GM23338 (cell line): ENCODE data around the gene STOX1. TPM values are rescaled to one million over a fixed set of nuclear protein-coding genes. Genes with fewer than 3 reads are reported as not detected.
"Not testable (repeated sequence)": the region's sequence is repeated elsewhere in the genome, so short reads cannot be mapped to it uniquely, and the experiment has no call there.

Experiments
- ATAC-seq: fragments of 200-7000 bp; cut with Tn5 transposase; 3 replicates; pipeline ENCODE4 v1.9.1; 2020
- DNase-seq: peaks from one replicate; pipeline ENCODE4 v3.0.0-alpha.2; 2015; ENCODE audit warnings: low spot score
- H2AFZ ChIP-seq: fragments of 200-600 bp; sonication (generic); 2 replicates; pipeline ENCODE4 v1.8.0; 2016; ENCODE audit warnings: antibody characterized with exemption, mild to moderate bottlenecking, moderate library complexity
- H3F3A ChIP-seq: fragments of 200-600 bp; sonication (generic); replicated peaks from 2 replicates; pipeline ENCODE4 v1.8.0; 2017; ENCODE audit warnings: antibody characterized with exemption, mixed run types, low read depth
- H3K27ac ChIP-seq: fragments of 200-600 bp; sonication (generic); 2 replicates; pipeline ENCODE4 v1.6.1; 2016; ENCODE audit warnings: low read depth
- H3K27me3 ChIP-seq: fragments of 200-600 bp; sonication (generic); 2 replicates; pipeline ENCODE4 v1.8.0; 2016; ENCODE audit warnings: mild to moderate bottlenecking, mixed run types, moderate library complexity; ENCODE audit not compliant: insufficient read depth
- H3K36me3 ChIP-seq: fragments of 200-600 bp; sonication (generic); 2 replicates; pipeline ENCODE4 v1.8.0; 2016; ENCODE audit warnings: mild to moderate bottlenecking; ENCODE audit not compliant: insufficient read depth
- H3K4me1 ChIP-seq: fragments of 200-600 bp; sonication (generic); 2 replicates; pipeline ENCODE4 v1.8.0; 2016; ENCODE audit warnings: mild to moderate bottlenecking, moderate library complexity; ENCODE audit not compliant: insufficient read depth
- H3K4me2 ChIP-seq: fragments of 200-600 bp; sonication (generic); 2 replicates; pipeline ENCODE4 v1.7.1; 2017; ENCODE audit warnings: mixed run types
- H3K4me3 ChIP-seq: fragments of 200-600 bp; sonication (generic); 2 replicates; pipeline ENCODE4 v1.6.1; 2016; ENCODE audit warnings: mixed run types
- H3K79me2 ChIP-seq: fragments of 200-600 bp; sonication (generic); replicated peaks from 2 replicates; pipeline ENCODE4 v1.8.0; 2017; ENCODE audit warnings: mild to moderate bottlenecking; ENCODE audit not compliant: insufficient read depth
- H3K9me2 ChIP-seq: fragments of 200-600 bp; sonication (generic); 2 replicates; pipeline ENCODE4 v1.8.0; 2017; ENCODE audit not compliant: insufficient read depth
- H4K20me1 ChIP-seq: fragments of 200-600 bp; sonication (generic); replicated peaks from 2 replicates; pipeline ENCODE4 v1.8.0; 2017; ENCODE audit warnings: mild to moderate bottlenecking; ENCODE audit not compliant: insufficient read depth
- H3K27ac Mint-ChIP-seq: 2 replicates; pipeline ENCODE4 v1.8.0; 2020; ENCODE audit warnings: inconsistent platforms, mild to moderate bottlenecking, moderate library complexity, mixed read lengths
- H3K27me3 Mint-ChIP-seq: 3 replicates; pipeline ENCODE4 v1.8.0; 2022; ENCODE audit warnings: low read depth, mild to moderate bottlenecking, moderate library complexity, mixed read lengths, inconsistent platforms; ENCODE audit not compliant: insufficient read depth, poor library complexity
- H3K36me3 Mint-ChIP-seq: 3 replicates; pipeline ENCODE4 v1.8.0; 2021; ENCODE audit warnings: low read depth, mild to moderate bottlenecking, inconsistent platforms, moderate library complexity, mixed read lengths
- H3K4me1 Mint-ChIP-seq: 3 replicates; pipeline ENCODE4 v1.8.0; 2020; ENCODE audit warnings: mild to moderate bottlenecking, inconsistent platforms, mixed read lengths
- H3K4me3 Mint-ChIP-seq: 3 replicates; pipeline ENCODE4 v1.8.0; 2021; ENCODE audit warnings: moderate library complexity, mild to moderate bottlenecking, inconsistent platforms, mixed read lengths
- H3K9me3 Mint-ChIP-seq: 3 replicates; pipeline ENCODE4 v1.8.0; 2020; ENCODE audit warnings: moderate library complexity, mild to moderate bottlenecking, inconsistent platforms, mixed read lengths
- EZH2phosphoT487 ChIP-seq: fragments of 200-600 bp; sonication (generic); IDR thresholded peaks from one replicate; pipeline ENCODE4 v1.8.1; 2018; ENCODE audit warnings: antibody characterized with exemption; ENCODE audit not compliant: unreplicated experiment
- NANOG ChIP-seq: IDR thresholded peaks from 2 replicates; pipeline ENCODE4 v1.6.1; 2016; ENCODE audit warnings: antibody characterized with exemption, borderline replicate concordance
- POLR2AphosphoS5 ChIP-seq: IDR thresholded peaks from 2 replicates; pipeline ENCODE4 v1.6.1; 2016; ENCODE audit warnings: antibody characterized with exemption, low read depth
- ZNF331 ChIP-seq: fragments of 250-450 bp; sonication (Bioruptor Pico); IDR thresholded peaks from 2 replicates; pipeline ENCODE4 v1.5.0; 2020; ENCODE audit warnings: low read depth, mild to moderate bottlenecking, moderate library complexity
- polyA plus RNA-seq: library from polyadenylated mRNA; unstranded; fragments of >200 nt; fragmentation: Nextera tagmentation; extraction: Ambion mirVana; gene quantifications from 2 replicates; pipeline ENCODE4 v1.2.1, GENCODE V29; 2016
- total RNA-seq: library from RNA; depleted of rRNA; stranded (reverse); fragments of >200 nt; shearing (Covaris generic); gene quantifications from 2 replicates; pipeline ENCODE4 v1.2.3, GENCODE V29; 2014
- TF ChIP-seq, protein P1 (sequence below), 2 experiments: fragments of 200-600 bp in 1 of 2; sonication (generic) in 1 of 2; conservative IDR thresholded peaks; 2 replicates each; pipeline versions ENCODE4 v1.5.1 to v1.6.1; 2016 to 2017; ENCODE audit warnings: antibody characterized with exemption in 2 of 2, low read depth in 2 of 2, mild to moderate bottlenecking in 2 of 2, moderate library complexity in 1 of 2
- TF ChIP-seq, protein P2 (sequence below): IDR thresholded peaks from 2 replicates; pipeline ENCODE4 v1.6.1; 2016; ENCODE audit warnings: antibody characterized with exemption

STOX1 gene
- total and polyA plus RNA-seq, 2 experiments from 2014 or later: 1.6 to 2.2 TPM

DNA sequence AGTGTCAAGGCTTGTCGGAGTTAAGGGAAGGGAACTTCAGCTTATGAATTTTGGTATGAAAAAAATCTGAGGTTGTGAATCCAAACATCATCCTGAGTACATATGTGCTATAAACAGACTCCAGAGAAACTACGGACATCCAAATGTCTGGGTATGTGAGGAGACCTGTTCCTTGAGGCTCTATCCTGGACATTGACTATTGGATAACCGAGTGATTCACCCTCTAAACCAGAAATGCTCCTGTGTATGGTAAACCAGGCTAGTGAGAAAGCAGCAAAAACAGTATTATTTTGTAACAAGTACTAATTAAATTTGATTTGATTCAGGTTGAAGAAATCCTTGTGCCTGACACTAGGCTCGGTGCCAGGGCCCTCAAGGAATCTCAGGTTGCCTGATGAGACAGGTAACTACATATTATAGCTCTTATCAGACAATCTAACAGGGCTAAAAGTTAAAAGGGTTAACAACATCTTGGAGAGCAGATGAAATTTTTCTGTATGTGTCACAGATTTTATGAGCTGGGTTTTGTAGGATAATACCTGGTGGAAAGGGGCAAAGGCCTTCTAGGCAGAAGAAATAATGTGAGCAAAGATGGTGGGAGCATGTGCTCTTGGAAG lies 10.4 kb upstream of the STOX1 start (continued):
- TF ChIP-seq, protein P1, sequence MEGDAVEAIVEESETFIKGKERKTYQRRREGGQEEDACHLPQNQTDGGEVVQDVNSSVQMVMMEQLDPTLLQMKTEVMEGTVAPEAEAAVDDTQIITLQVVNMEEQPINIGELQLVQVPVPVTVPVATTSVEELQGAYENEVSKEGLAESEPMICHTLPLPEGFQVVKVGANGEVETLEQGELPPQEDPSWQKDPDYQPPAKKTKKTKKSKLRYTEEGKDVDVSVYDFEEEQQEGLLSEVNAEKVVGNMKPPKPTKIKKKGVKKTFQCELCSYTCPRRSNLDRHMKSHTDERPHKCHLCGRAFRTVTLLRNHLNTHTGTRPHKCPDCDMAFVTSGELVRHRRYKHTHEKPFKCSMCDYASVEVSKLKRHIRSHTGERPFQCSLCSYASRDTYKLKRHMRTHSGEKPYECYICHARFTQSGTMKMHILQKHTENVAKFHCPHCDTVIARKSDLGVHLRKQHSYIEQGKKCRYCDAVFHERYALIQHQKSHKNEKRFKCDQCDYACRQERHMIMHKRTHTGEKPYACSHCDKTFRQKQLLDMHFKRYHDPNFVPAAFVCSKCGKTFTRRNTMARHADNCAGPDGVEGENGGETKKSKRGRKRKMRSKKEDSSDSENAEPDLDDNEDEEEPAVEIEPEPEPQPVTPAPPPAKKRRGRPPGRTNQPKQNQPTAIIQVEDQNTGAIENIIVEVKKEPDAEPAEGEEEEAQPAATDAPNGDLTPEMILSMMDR (conservative IDR thresholded peaks at IDR 0.05; ENCODE audit: low read depth in 2 of 2): no peak
- no peak for TF ChIP-seq ZNF331 (CRISPR knock-in tag)
- TF ChIP-seq, protein P2, sequence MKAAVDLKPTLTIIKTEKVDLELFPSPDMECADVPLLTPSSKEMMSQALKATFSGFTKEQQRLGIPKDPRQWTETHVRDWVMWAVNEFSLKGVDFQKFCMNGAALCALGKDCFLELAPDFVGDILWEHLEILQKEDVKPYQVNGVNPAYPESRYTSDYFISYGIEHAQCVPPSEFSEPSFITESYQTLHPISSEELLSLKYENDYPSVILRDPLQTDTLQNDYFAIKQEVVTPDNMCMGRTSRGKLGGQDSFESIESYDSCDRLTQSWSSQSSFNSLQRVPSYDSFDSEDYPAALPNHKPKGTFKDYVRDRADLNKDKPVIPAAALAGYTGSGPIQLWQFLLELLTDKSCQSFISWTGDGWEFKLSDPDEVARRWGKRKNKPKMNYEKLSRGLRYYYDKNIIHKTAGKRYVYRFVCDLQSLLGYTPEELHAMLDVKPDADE: no peak
- no peak for TF ChIP-seq EZH2phosphoT487
- TF ChIP-seq NANOG: no peak
- TF ChIP-seq POLR2AphosphoS5: no peak

DNA sequence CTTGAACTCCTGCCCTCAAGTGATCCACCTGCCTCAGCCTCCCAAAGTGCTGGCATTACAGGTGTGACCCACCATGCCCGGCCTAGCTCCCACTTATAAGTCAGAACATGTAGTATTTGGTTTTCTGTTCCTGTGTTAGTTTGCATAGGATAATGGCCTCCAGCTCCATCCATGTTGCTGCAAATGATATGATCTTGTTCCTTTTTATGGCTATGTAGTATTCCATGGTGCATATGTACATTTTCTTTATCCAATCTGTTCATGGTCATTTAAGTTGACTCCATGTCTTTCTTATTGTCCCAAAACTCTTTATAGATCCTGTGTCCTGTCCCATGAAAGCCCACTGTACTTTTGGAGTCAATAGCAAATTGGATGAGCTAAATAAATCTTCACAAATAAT lies 7.0 kb upstream of the STOX1 start:
- H3K27ac ChIP-seq, H2AFZ ChIP-seq, H3K9me2 ChIP-seq, H3K4me2 ChIP-seq, H3K27me3 ChIP-seq, H3K4me3 ChIP-seq, H3K4me1 Mint-ChIP-seq, H4K20me1 ChIP-seq, H3K4me3 Mint-ChIP-seq, H3K4me1 ChIP-seq, H3K79me2 ChIP-seq, H3K27me3 Mint-ChIP-seq, H3K36me3 Mint-ChIP-seq, DNase-seq, H3F3A ChIP-seq, H3K9me3 Mint-ChIP-seq, ATAC-seq, H3K27ac Mint-ChIP-seq, H3K36me3 ChIP-seq: not testable (repeated sequence)

DNA sequence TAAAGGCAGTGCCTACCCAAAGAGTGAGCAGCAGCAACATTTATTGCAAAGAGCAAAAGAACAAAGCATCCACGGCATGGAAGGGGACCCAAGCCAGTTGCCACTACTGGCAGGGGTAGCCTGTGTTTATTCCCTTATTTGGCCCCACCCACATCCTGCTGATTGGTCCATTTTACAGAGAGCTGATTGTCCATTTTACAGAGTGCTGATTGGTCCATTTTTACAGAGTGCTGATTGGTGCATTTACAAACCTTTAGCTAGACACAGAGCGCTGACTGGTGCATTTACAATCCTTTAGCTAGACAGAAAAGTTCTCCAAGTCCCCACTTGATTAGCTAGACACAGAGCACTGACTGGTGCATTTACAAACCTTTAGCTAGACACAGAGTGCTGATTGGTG lies 4.7 kb upstream of the STOX1 start:
- H3K4me1 ChIP-seq, H3K27ac Mint-ChIP-seq, ATAC-seq, H2AFZ ChIP-seq, H3K4me2 ChIP-seq, H3K36me3 Mint-ChIP-seq, H3K36me3 ChIP-seq, H3K27me3 ChIP-seq, H3K79me2 ChIP-seq, H3K27me3 Mint-ChIP-seq, H3K4me3 Mint-ChIP-seq, H4K20me1 ChIP-seq, H3K4me3 ChIP-seq, DNase-seq, H3K4me1 Mint-ChIP-seq, H3K9me2 ChIP-seq, H3K27ac ChIP-seq, H3K9me3 Mint-ChIP-seq, H3F3A ChIP-seq: not testable (repeated sequence)

DNA sequence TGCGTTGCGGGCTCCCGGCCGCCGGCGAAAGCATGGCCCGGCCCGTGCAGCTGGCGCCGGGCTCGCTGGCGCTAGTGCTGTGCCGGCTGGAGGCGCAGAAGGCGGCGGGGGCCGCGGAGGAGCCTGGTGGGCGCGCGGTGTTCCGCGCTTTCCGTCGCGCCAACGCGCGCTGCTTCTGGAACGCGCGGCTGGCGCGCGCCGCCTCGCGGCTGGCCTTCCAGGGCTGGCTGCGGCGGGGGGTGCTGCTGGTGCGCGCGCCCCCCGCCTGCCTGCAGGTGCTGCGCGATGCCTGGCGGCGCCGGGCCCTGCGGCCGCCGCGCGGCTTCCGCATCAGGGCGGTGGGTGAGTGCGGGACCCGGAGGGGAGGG lies 245 bp downstream of the STOX1 start:
- H3K9me2 ChIP-seq, H3K36me3 Mint-ChIP-seq, H3K27ac ChIP-seq, H3K4me1 ChIP-seq, DNase-seq, H2AFZ ChIP-seq, H3K4me3 Mint-ChIP-seq, H4K20me1 ChIP-seq, H3K9me3 Mint-ChIP-seq, H3K36me3 ChIP-seq, H3K4me1 Mint-ChIP-seq, H3K27ac Mint-ChIP-seq, H3K79me2 ChIP-seq: not testable (repeated sequence)
- peaks cover 18% of the 10 kb centered on the region for H3K27me3 Mint-ChIP-seq
- H3K4me2 ChIP-seq: peak overlapping the region; percentile 90; the same call in 1 of the 2 replicates
- peaks cover 34% of the 10 kb centered on the region for H3K27me3 ChIP-seq
- peak; percentile 26 for ATAC-seq
- H3K4me3 ChIP-seq: peak overlapping the region; percentile 92
- peaks cover 12% of the 10 kb centered on the region; the same call in 1 of the 2 replicates for H3F3A ChIP-seq

DNA sequence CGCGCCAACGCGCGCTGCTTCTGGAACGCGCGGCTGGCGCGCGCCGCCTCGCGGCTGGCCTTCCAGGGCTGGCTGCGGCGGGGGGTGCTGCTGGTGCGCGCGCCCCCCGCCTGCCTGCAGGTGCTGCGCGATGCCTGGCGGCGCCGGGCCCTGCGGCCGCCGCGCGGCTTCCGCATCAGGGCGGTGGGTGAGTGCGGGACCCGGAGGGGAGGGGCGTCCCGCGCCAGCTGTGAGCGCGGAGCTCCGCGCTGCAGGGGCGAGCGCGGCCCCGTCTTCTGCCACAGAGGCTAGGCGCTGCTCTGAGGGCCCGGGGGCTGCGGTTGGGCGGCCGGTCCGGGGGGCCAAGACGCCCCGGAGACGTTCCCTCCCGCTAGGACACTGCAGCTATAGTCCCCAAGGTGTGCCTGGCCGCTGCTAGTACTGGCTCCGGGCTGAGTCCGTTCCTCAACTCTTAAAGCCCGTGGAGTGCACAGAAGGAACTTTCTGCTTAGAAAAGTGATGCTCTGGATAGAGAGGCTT lies 811 bp downstream of the STOX1 start:
- Histone ChIP-seq H3K4me3 (peak overlapping the region; percentile 67), H3K4me2 (peak overlapping the region; percentile 87), H3K27me3 (peaks cover 34% of the 10 kb centered on the region), H2AFZ (peak overlapping the region; percentile 96), H3F3A (peaks cover 12% of the 10 kb centered on the region; the same call in 1 of the 2 replicates)
- not testable (repeated sequence) for H3K79me2 ChIP-seq, H3K4me1 ChIP-seq, H4K20me1 ChIP-seq, H3K9me3 Mint-ChIP-seq, H3K36me3 ChIP-seq, H3K36me3 Mint-ChIP-seq, H3K27ac ChIP-seq, H3K4me1 Mint-ChIP-seq, H3K9me2 ChIP-seq, H3K27ac Mint-ChIP-seq
- peak overlapping the region; percentile 65 for H3K4me3 Mint-ChIP-seq
- DNase-seq (peak; percentile 43), ATAC-seq (peak; percentile 69)
- H3K27me3 Mint-ChIP-seq: peaks cover 18% of the 10 kb centered on the region
